ENCODE results near the gene GLT8D2.
A peak's percentile ranks its signal among the peaks of the same experiment; 100 is the strongest.

The GLT8D2 gene

DNA sequence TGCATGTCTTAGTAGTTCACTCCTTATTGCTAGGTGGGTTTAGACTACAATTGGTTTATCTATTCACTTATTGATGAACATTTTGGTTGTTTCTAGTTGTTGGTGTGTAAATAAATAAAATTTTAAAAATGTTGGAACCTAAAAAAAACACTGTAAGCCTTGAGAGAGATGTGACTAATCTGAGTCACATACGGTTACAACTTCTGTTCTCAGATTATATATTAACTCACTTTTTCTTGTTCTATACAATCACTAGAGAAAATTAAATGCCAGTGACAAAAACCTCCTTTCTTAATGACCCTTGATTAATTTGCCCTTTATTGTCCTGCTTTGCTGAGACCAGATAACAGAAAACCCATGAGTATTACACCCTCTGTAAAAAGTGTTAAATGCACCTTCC lies 91.4 kb downstream of the GLT8D2 start:
- no peak overlapping the region for H3K4ac ChIP-seq (ENCODE audit: low read length)
- WGBS, 2 donors (ENCODE audit: extremely low coverage in 2 of 2, insufficient read length in 2 of 2, insufficient replicate concordance in 1 of 2): no CpG with 5 or more reads among the region's 1 CpG
- no peaks in the 10 kb centered on the region for H3K79me1 ChIP-seq (ENCODE audit: low read depth, low read length)
- H2BK15ac ChIP-seq (ENCODE audit: low read length): no peak overlapping the region
- H3K27ac ChIP-seq (replicated peaks; ENCODE audit: low read length): no peak overlapping the region
- peaks cover 0 to 5% of the 10 kb centered on the region in 2 donors for H3K4me1 ChIP-seq (ENCODE audit: control insufficient read depth in 2 of 2, insufficient read depth in 1 of 2, low read depth in 1 of 2, low read length in 2 of 2)
- no peaks in the 10 kb centered on the region for H3K27me3 ChIP-seq (ENCODE audit: control insufficient read depth in 3 of 3, insufficient read depth in 3 of 3, low read depth in 1 of 3, low read length in 3 of 3)
- H3K4me2 ChIP-seq (ENCODE audit: insufficient read depth, low read length, poor library complexity, severe bottlenecking): no peak overlapping the region
- no peak overlapping the region for H2BK12ac ChIP-seq (ENCODE audit: low read length)
- H3K23ac ChIP-seq (ENCODE audit: low read depth, low read length, poor library complexity): no peak overlapping the region
- H3K14ac ChIP-seq (ENCODE audit: low read length): no peak overlapping the region
- no peak overlapping the region for H3K4me3 ChIP-seq (ENCODE audit: low read length in 2 of 2)
- no peak overlapping the region for H2BK120ac ChIP-seq (ENCODE audit: low read depth, low read length)
- H2AFZ ChIP-seq (ENCODE audit: low read length): no peak overlapping the region
- peaks cover 2 to 23% of the 10 kb centered on the region in 2 donors for H3K36me3 ChIP-seq (replicated peaks in 1 of 2; ENCODE audit: control insufficient read depth in 2 of 2, insufficient read depth in 2 of 2, low read length in 2 of 2)
- no peaks in the 10 kb centered on the region for H3K9me3 ChIP-seq (replicated peaks in 1 of 2; ENCODE audit: control insufficient read depth in 2 of 2, insufficient read depth in 1 of 2, low read depth in 1 of 2, low read length in 2 of 2)
- H2AK5ac ChIP-seq (ENCODE audit: low read depth, low read length): no peak overlapping the region
- no peak overlapping the region for H2BK5ac ChIP-seq (ENCODE audit: low read length)
- DNase-seq (ENCODE audit: low spot score): no peak
- H4K91ac ChIP-seq (ENCODE audit: low read depth, low read length, poor library complexity): no peak overlapping the region
- no peak overlapping the region for H3K9ac ChIP-seq (ENCODE audit: low read depth, low read length, poor library complexity)
- no peak overlapping the region for H4K8ac ChIP-seq (ENCODE audit: low read depth, low read length)
- H3K18ac ChIP-seq (ENCODE audit: low read length): no peak overlapping the region

- Histone ChIP-seq H2AFZ (ENCODE audit: low read length) (no peak overlapping the region), H2BK120ac (ENCODE audit: low read depth, low read length) (no peak overlapping the region), H3K27ac (replicated peaks; ENCODE audit: low read length) (peak overlapping the region; percentile 98), H3K18ac (ENCODE audit: low read length) (no peak overlapping the region), H3K36me3 (replicated peaks in 1 of 2; ENCODE audit: control insufficient read depth in 2 of 2, insufficient read depth in 2 of 2, low read length in 2 of 2) (peaks cover 8 to 24% of the 10 kb centered on the region in 2 donors), H3K4ac (ENCODE audit: low read length) (no peak overlapping the region), H2BK15ac (ENCODE audit: low read length) (no peak overlapping the region), H3K4me1 (ENCODE audit: control insufficient read depth in 2 of 2, insufficient read depth in 1 of 2, low read depth in 1 of 2, low read length in 2 of 2) (peaks cover 0 to 5% of the 10 kb centered on the region in 2 donors), H3K4me2 (ENCODE audit: insufficient read depth, low read length, poor library complexity, severe bottlenecking) (no peak overlapping the region), H3K9me3 (replicated peaks in 1 of 2; ENCODE audit: control insufficient read depth in 2 of 2, insufficient read depth in 1 of 2, low read depth in 1 of 2, low read length in 2 of 2) (no peaks in the 10 kb centered on the region), H4K8ac (ENCODE audit: low read depth, low read length) (no peak overlapping the region), H3K9ac (ENCODE audit: low read depth, low read length, poor library complexity) (no peak overlapping the region), H4K91ac (ENCODE audit: low read depth, low read length, poor library complexity) (no peak overlapping the region), H3K79me1 (ENCODE audit: low read depth, low read length) (no peaks in the 10 kb centered on the region), H3K4me3 (ENCODE audit: low read length in 2 of 2) (peak overlapping the region in 1 of 2 donors; percentile 91), H2BK12ac (ENCODE audit: low read length) (no peak overlapping the region), H3K27me3 (ENCODE audit: control insufficient read depth in 3 of 3, insufficient read depth in 3 of 3, low read depth in 1 of 3, low read length in 3 of 3) (no peaks in the 10 kb centered on the region), H3K23ac (ENCODE audit: low read depth, low read length, poor library complexity) (no peak overlapping the region), H3K14ac (ENCODE audit: low read length) (no peak overlapping the region), H2AK5ac (ENCODE audit: low read depth, low read length) (no peak overlapping the region), H2BK5ac (ENCODE audit: low read length) (no peak overlapping the region)
- DNase-seq (ENCODE audit: low spot score): no peak
- WGBS, 2 donors (ENCODE audit: extremely low coverage in 2 of 2, insufficient read length in 2 of 2, insufficient replicate concordance in 1 of 2): no CpG with 5 or more reads among the region's 7 CpGs
Observed at GRCh38 chr12:103957865-103958388, 92.1 kb downstream of the GLT8D2 start.

DNA sequence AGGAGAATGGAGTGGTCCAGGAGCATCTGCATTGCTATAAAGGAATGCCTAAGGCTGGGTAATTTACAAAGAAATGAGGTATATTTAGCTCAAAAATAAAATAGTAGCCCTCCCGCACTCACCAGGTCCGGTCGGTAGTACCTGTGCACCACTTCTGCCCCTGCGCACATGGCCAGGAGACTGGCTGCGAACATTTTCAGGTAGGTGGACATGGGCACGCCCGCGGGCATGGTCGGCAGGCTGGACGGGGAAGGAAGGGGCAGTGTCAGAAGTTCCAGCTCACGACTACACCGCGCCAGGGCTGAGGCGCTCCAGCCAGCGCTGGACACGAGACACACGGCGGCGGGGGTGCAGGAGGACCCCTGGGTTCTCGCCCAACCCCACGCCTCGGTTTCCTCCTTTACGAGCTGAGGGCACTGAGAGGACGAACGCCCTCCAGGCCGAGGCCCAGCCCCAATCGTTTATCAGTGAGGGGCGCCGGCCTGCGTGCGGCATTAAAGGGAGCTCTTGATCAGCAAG lies 93.4 kb downstream of the GLT8D2 start:
- H2BK120ac ChIP-seq (ENCODE audit: low read depth, low read length): no peak overlapping the region
- H3K36me3 ChIP-seq (replicated peaks in 1 of 2; ENCODE audit: control insufficient read depth in 2 of 2, insufficient read depth in 2 of 2, low read length in 2 of 2): peaks cover 14 to 37% of the 10 kb centered on the region in 2 donors
- peak overlapping the region; percentile 32 for H2BK5ac ChIP-seq (ENCODE audit: low read length)
- no peak overlapping the region for H2BK12ac ChIP-seq (ENCODE audit: low read length)
- H2AK5ac ChIP-seq (ENCODE audit: low read depth, low read length): peak overlapping the region; percentile 73
- H3K14ac ChIP-seq (ENCODE audit: low read length): peak overlapping the region; percentile 97
- peak overlapping the region; percentile 98 for H3K27ac ChIP-seq (replicated peaks; ENCODE audit: low read length)
- no peaks in the 10 kb centered on the region for H3K27me3 ChIP-seq (ENCODE audit: control insufficient read depth in 3 of 3, insufficient read depth in 3 of 3, low read depth in 1 of 3, low read length in 3 of 3)
- H3K9ac ChIP-seq (ENCODE audit: low read depth, low read length, poor library complexity): peak overlapping the region; percentile 97
- H3K4me1 ChIP-seq (ENCODE audit: control insufficient read depth in 2 of 2, insufficient read depth in 1 of 2, low read depth in 1 of 2, low read length in 2 of 2): peaks cover 0 to 5% of the 10 kb centered on the region in 2 donors
- H3K79me1 ChIP-seq (ENCODE audit: low read depth, low read length): no peaks in the 10 kb centered on the region
- peak overlapping the region; percentile 96 for H4K8ac ChIP-seq (ENCODE audit: low read depth, low read length)
- peak overlapping the region; percentile 93 for H2AFZ ChIP-seq (ENCODE audit: low read length)
- peak overlapping the region; percentile 95 for H3K4me2 ChIP-seq (ENCODE audit: insufficient read depth, low read length, poor library complexity, severe bottlenecking)
- no CpG with 5 or more reads among the region's 31 CpGs for WGBS, 2 donors (ENCODE audit: extremely low coverage in 2 of 2, insufficient read length in 2 of 2, insufficient replicate concordance in 1 of 2)
- H3K4me3 ChIP-seq (ENCODE audit: low read length in 2 of 2): peak overlapping the region; percentile 82 to 91
- peak overlapping the region; percentile 13 for H3K4ac ChIP-seq (ENCODE audit: low read length)
- H3K23ac ChIP-seq (ENCODE audit: low read depth, low read length, poor library complexity): peak overlapping the region; percentile 80
- peak overlapping the region; percentile 57 for H4K91ac ChIP-seq (ENCODE audit: low read depth, low read length, poor library complexity)
- no peaks in the 10 kb centered on the region for H3K9me3 ChIP-seq (replicated peaks in 1 of 2; ENCODE audit: control insufficient read depth in 2 of 2, insufficient read depth in 1 of 2, low read depth in 1 of 2, low read length in 2 of 2)
- no peak for DNase-seq (ENCODE audit: low spot score)
- peak overlapping the region; percentile 22 for H2BK15ac ChIP-seq (ENCODE audit: low read length)
- peak overlapping the region; percentile 94 for H3K18ac ChIP-seq (ENCODE audit: low read length)

GRCh38 chr12:103955811-103956508 lies 94.0 kb downstream of the GLT8D2 start:
- Histone ChIP-seq H2BK5ac (ENCODE audit: low read length) (no peak overlapping the region), H2BK12ac (ENCODE audit: low read length) (no peak overlapping the region), H3K23ac (ENCODE audit: low read depth, low read length, poor library complexity) (no peak overlapping the region), H2AK5ac (ENCODE audit: low read depth, low read length) (no peak overlapping the region), H4K91ac (ENCODE audit: low read depth, low read length, poor library complexity) (no peak overlapping the region), H4K8ac (ENCODE audit: low read depth, low read length) (no peak overlapping the region), H3K4me2 (ENCODE audit: insufficient read depth, low read length, poor library complexity, severe bottlenecking) (peak overlapping the region; percentile 95), H3K4me3 (ENCODE audit: low read length in 2 of 2) (peak overlapping the region; percentile 82 to 91), H3K79me1 (ENCODE audit: low read depth, low read length) (no peaks in the 10 kb centered on the region), H3K18ac (ENCODE audit: low read length) (no peak overlapping the region), H2AFZ (ENCODE audit: low read length) (peak overlapping the region; percentile 93), H3K27ac (replicated peaks; ENCODE audit: low read length) (no peak overlapping the region), H3K9me3 (replicated peaks in 1 of 2; ENCODE audit: control insufficient read depth in 2 of 2, insufficient read depth in 1 of 2, low read depth in 1 of 2, low read length in 2 of 2) (no peaks in the 10 kb centered on the region), H3K27me3 (ENCODE audit: control insufficient read depth in 3 of 3, insufficient read depth in 3 of 3, low read depth in 1 of 3, low read length in 3 of 3) (no peaks in the 10 kb centered on the region), H2BK120ac (ENCODE audit: low read depth, low read length) (no peak overlapping the region), H3K36me3 (replicated peaks in 1 of 2; ENCODE audit: control insufficient read depth in 2 of 2, insufficient read depth in 2 of 2, low read length in 2 of 2) (peaks cover 14 to 43% of the 10 kb centered on the region in 2 donors), H3K4ac (ENCODE audit: low read length) (no peak overlapping the region), H2BK15ac (ENCODE audit: low read length) (no peak overlapping the region), H3K9ac (ENCODE audit: low read depth, low read length, poor library complexity) (no peak overlapping the region), H3K14ac (ENCODE audit: low read length) (no peak overlapping the region), H3K4me1 (ENCODE audit: control insufficient read depth in 2 of 2, insufficient read depth in 1 of 2, low read depth in 1 of 2, low read length in 2 of 2) (peaks cover 0 to 5% of the 10 kb centered on the region in 2 donors)
- no CpG with 5 or more reads among the region's 7 CpGs for WGBS, 2 donors (ENCODE audit: extremely low coverage in 2 of 2, insufficient read length in 2 of 2, insufficient replicate concordance in 1 of 2)
- no peak for DNase-seq (ENCODE audit: low spot score)
